GM12878 (cell line): Measurements from ENCODE around the gene ADNP2. TPM values are rescaled to one million over a fixed set of nuclear protein-coding genes. Genes with fewer than 3 reads are reported as not detected.
A peak's percentile ranks its signal among the peaks of the same experiment; 100 is the strongest.

Source experiments
- ATAC-seq: fragments of 200-7000 bp; cut with Tn5 transposase; 3 replicates; pipeline ENCODE4 v1.9.1; 2020; ENCODE audit warnings: mild to moderate bottlenecking, moderate library complexity
- BruUV-seq: library from RNA; stranded (reverse); fragments of 400-500 nt; replicated peaks from 2 replicates; lab custom pipeline; 2021; lab: Mats Ljungman, UMichigan
- CTCF ChIA-PET: fragments of 300-600 bp; sonication (Branson Sonifier 250); formaldehyde crosslinking; extraction: SDS; loops from one replicate; lab custom pipeline; 2021; ENCODE audit warnings: inconsistent platforms; lab: Yijun Ruan, JAX
- POLR2A ChIA-PET: fragments of 350-600 bp; formaldehyde crosslinking; extraction: SDS; loops from one replicate; lab custom pipeline; 2021; ENCODE audit warnings: inconsistent platforms; lab: Charles Lee
- RAD21 ChIA-PET: fragments of 300-600 bp; sonication (Branson Sonifier 250); formaldehyde crosslinking; loops from one replicate; lab custom pipeline; 2023; ENCODE audit warnings: antibody characterized with exemption; ENCODE audit not compliant: unreplicated experiment; lab: Charles Lee
- SMC1A ChIA-PET: fragments of 300-600 bp; sonication (Branson Sonifier 250); formaldehyde crosslinking; loops from one replicate; lab custom pipeline; 2023; ENCODE audit not compliant: unreplicated experiment, uncharacterized antibody; lab: Charles Lee
- DNase-seq: peaks from one replicate; pipeline ENCODE4 v3.0.0-alpha.2; 2011; ENCODE audit warnings: low read depth, low spot score
- FAIRE-seq: peaks from 3 replicates; lab custom pipeline; 2011; peaks lifted over from hg19 to GRCh38; lab: Jason Lieb, UNC
- H2AFZ ChIP-seq: 2 replicates; pipeline ENCODE4 v1.6.0; 2011; ENCODE audit warnings: low read depth, low read length, control low read depth; ENCODE audit not compliant: control insufficient read depth
- H3K27ac ChIP-seq: 2 replicates; pipeline ENCODE4 v1.5.1; 2011; ENCODE audit warnings: control low read depth; ENCODE audit not compliant: control insufficient read depth, insufficient read depth
- H3K27me3 ChIP-seq, 2 experiments: replicated peaks in 1 of 2; 2 replicates each; pipeline versions ENCODE4 v1.6.0 to v1.6.1; 2011; ENCODE audit warnings: low read length in 1 of 2; ENCODE audit not compliant: control insufficient read depth in 2 of 2, insufficient read depth in 2 of 2
- H3K36me3 ChIP-seq, 2 experiments: 2 replicates each; pipeline ENCODE4 v1.5.1; 2011; ENCODE audit warnings: low read length in 1 of 2; ENCODE audit not compliant: control insufficient read depth in 2 of 2, insufficient read depth in 2 of 2
- H3K4me1 ChIP-seq: 2 replicates; pipeline ENCODE4 v1.6.1; 2011; ENCODE audit warnings: mild to moderate bottlenecking, low read length, moderate library complexity, mixed read lengths; ENCODE audit not compliant: control insufficient read depth, insufficient read depth
- H3K4me2 ChIP-seq: 2 replicates; pipeline ENCODE4 v1.6.0; 2011; ENCODE audit warnings: control low read depth; ENCODE audit not compliant: control insufficient read depth, insufficient read depth
- H3K4me3 ChIP-seq: fragments of 200-600 bp; sonication (generic); 2 replicates; pipeline ENCODE4 v1.5.1; 2016
- H3K79me2 ChIP-seq: 2 replicates; pipeline ENCODE4 v1.6.0; 2011; ENCODE audit warnings: low read length; ENCODE audit not compliant: control insufficient read depth, insufficient read depth
- H3K9ac ChIP-seq: 2 replicates; pipeline ENCODE4 v1.8.0; 2011; ENCODE audit warnings: low read length, control low read depth, mixed read lengths; ENCODE audit not compliant: control insufficient read depth, insufficient read depth
- H3K9me3 ChIP-seq: replicated peaks from 3 replicates; pipeline ENCODE4 v1.5.1; 2011; ENCODE audit warnings: mild to moderate bottlenecking, low read length; ENCODE audit not compliant: control insufficient read depth, insufficient read depth
- H4K20me1 ChIP-seq: 2 replicates; pipeline ENCODE4 v1.6.0; 2011; ENCODE audit not compliant: control insufficient read depth, insufficient read depth
- CBFB ChIP-seq: IDR thresholded peaks from 2 replicates; pipeline ENCODE4 v1.6.1; 2016; ENCODE audit warnings: antibody characterized with exemption, low read depth
- CUX1 ChIP-seq: IDR thresholded peaks from 2 replicates; pipeline ENCODE4 v1.6.1; 2012; ENCODE audit warnings: improper control_type of control experiment, low read depth, low read length; ENCODE audit not compliant: insufficient replicate concordance
- GATAD2B ChIP-seq: fragments of 450-650 bp; conservative IDR thresholded peaks from 2 replicates; pipeline ENCODE4 v1.6.1; 2017; ENCODE audit warnings: low read depth, mild to moderate bottlenecking, moderate library complexity
- MEF2B ChIP-seq: fragments of 450-650 bp; IDR thresholded peaks from 2 replicates; pipeline ENCODE4 v1.6.1; 2018; ENCODE audit warnings: mild to moderate bottlenecking, moderate library complexity; ENCODE audit not compliant: partially characterized antibody, poor library complexity, severe bottlenecking
- PML ChIP-seq: IDR thresholded peaks from 2 replicates; pipeline ENCODE4 v1.6.1; 2012; ENCODE audit warnings: low read length, inconsistent platforms
- POLR2AphosphoS2 ChIP-seq: IDR thresholded peaks from 2 replicates; pipeline ENCODE4 v1.6.1; 2011; ENCODE audit warnings: low read depth, mild to moderate bottlenecking, low read length, improper control_type of control experiment, moderate library complexity
- SPI1 ChIP-seq: IDR thresholded peaks from 2 replicates; pipeline ENCODE4 v1.6.1; 2011; ENCODE audit warnings: low read depth, mild to moderate bottlenecking, low read length, moderate library complexity, borderline replicate concordance; ENCODE audit not compliant: insufficient read depth
- USF2 ChIP-seq: IDR thresholded peaks from 2 replicates; pipeline ENCODE4 v1.6.1; 2011; ENCODE audit warnings: low read depth, low read length, improper control_type of control experiment, borderline replicate concordance
- ZBTB40 ChIP-seq: fragments of 450-650 bp; IDR thresholded peaks from 2 replicates; pipeline ENCODE4 v1.6.1; 2016; ENCODE audit warnings: mild to moderate bottlenecking, moderate library complexity, borderline replicate concordance
- ZNF622 ChIP-seq: fragments of 450-650 bp; IDR thresholded peaks from 2 replicates; pipeline ENCODE4 v1.6.1; 2017; ENCODE audit warnings: mild to moderate bottlenecking, inconsistent platforms
- ZSCAN29 ChIP-seq: fragments of 450-650 bp; IDR thresholded peaks from 2 replicates; pipeline ENCODE4 v1.6.1; 2017; ENCODE audit warnings: mild to moderate bottlenecking, moderate library complexity
- WGBS: methylation state at CpG from one replicate; pipeline ENCODE4 v1.1.6; 2016; ENCODE audit warnings: low lambda C conversion rate; ENCODE audit not compliant: insufficient replicate concordance, insufficient coverage; ENCODE audit errors: missing lambda C conversion rate; 5-methylcytosine and 5-hydroxymethylcytosine counted together
- in situ Hi-C: fragments of 300-500 bp; cut with MboI; formaldehyde crosslinking; loops from 9 replicates; pipeline ENCODE4 v1.14.3; 2018; ENCODE audit warnings: mixed read lengths
- intact Hi-C: fragments of 100-400 bp; cut with micrococcal nuclease; formaldehyde crosslinking; loops from one replicate; pipeline ENCODE4 v1.14.2; 2022; ENCODE audit not compliant: unreplicated experiment
- polyA plus RNA-seq, 11 experiments: library from polyadenylated mRNA; depleted of rRNA in 4 of 11; unstranded in 6 of 11; stranded (reverse) in 5 of 11; fragments of >200 nt; fragmentation: Nextera tagmentation in 4 of 11; fragmentation: Illumina TruSeq in 1 of 11; extraction: Ambion mirVana in 4 of 11; extraction: Trizol in 1 of 11; gene quantifications; 1 replicate in 1 of 11; 2 replicates in 10 of 11; pipeline versions ENCODE4 v1.2.1 to v1.2.3, GENCODE V29; 2011 to 2016; ENCODE audit warnings: inconsistent platforms in 2 of 11, missing spikeins in 2 of 11, low read depth in 1 of 11
- total RNA-seq, 4 experiments: library from RNA; depleted of rRNA in 3 of 4; stranded (reverse); fragments of >200 nt in 3 of 4; fragmentation: Illumina TruSeq in 1 of 4; extraction: Trizol in 1 of 4; gene quantifications; 2 replicates each; pipeline versions ENCODE4 v1.2.1 to v1.2.3, GENCODE V29; 2013 to 2021

The ADNP2 gene
- total and polyA plus RNA-seq, 10 of the 15 experiments (the other 5 are each of a cell fraction or from before 2014, with no cell fraction given): 3.7 to 25.1 (median 13.0) TPM

- Histone ChIP-seq H2AFZ (peak overlapping the region; percentile 67), H4K20me1 (no peaks in the 10 kb centered on the region), H3K4me3 (no peak overlapping the region), H3K27ac (no peak overlapping the region), H3K9me3 (no peaks in the 10 kb centered on the region; the same call in 2 of the 3 replicates), H3K9ac (no peak overlapping the region), H3K4me2 (peak overlapping the region; percentile 63), H3K27me3 (no peaks in the 10 kb centered on the region), H3K4me1 (peaks cover 13% of the 10 kb centered on the region), H3K36me3 (no peaks in the 10 kb centered on the region), H3K79me2 (peaks cover 9% of the 10 kb centered on the region)
- POLR2A ChIA-PET: interaction anchor here (0.6 kb wide), 1 partner anchor 21 kb away, joined by 3 read pairs; no protein-coding TSS in a partner anchor
- FAIRE-seq (peak; percentile 78), DNase-seq (peak; percentile 55), ATAC-seq (peak; percentile 77)
- BruUV-seq: no TSS peak
- RAD21 ChIA-PET: interaction anchor here (1.5 kb wide), 1 partner anchor 10 kb away, joined by 3 read pairs; no protein-coding TSS in a partner anchor
- 3% methylated on average over 13 of the region's 13 CpGs for WGBS
- intact Hi-C loops (loop anchor here (1.0 to 5.0 kb wide), 3 partner anchors 71 to 143 kb away; partner anchors contain the start of genes HSBP1L1, RBFA and TXNL4A), in situ Hi-C loops (no loop called here)
- SMC1A ChIA-PET: interaction anchor here (0.6 to 1.5 kb wide), 8 partner anchors 27 to 162 kb away, joined by 3 to 4 read pairs (median 3); no protein-coding TSS in a partner anchor
- CTCF ChIA-PET: interaction anchor here (1.1 to 2.0 kb wide), 3 partner anchors 51 to 142 kb away, joined by 3 to 7 read pairs (median 4); no protein-coding TSS in a partner anchor
- TF ChIP-seq SPI1 (peak; percentile 96), ZSCAN29 (no peak), ZNF622 (no peak), ZBTB40 (no peak), GATAD2B (peak; percentile 74), CBFB (no peak), CUX1 (peak; percentile 74), USF2 (no peak), POLR2AphosphoS2 (no peak), MEF2B (peak; percentile 94), PML (no peak)
Measured at GRCh38 chr18:80105369-80106167, 3.5 kb upstream of the ADNP2 start.
